Stimulated activated CD4-positive, alpha-beta T cell treated with anti-CD3 and anti-CD28 coated beads, Interleukin-2, amount 100 ng/mL, for 24 hours (primary cell): ENCODE measurements around the gene PTPN1.

Source experiments
- DNase-seq, 2 donors: peaks; one replicate each; pipeline ENCODE4 v3.0.0-alpha.2; 2020

PTPN1 gene

DNA sequence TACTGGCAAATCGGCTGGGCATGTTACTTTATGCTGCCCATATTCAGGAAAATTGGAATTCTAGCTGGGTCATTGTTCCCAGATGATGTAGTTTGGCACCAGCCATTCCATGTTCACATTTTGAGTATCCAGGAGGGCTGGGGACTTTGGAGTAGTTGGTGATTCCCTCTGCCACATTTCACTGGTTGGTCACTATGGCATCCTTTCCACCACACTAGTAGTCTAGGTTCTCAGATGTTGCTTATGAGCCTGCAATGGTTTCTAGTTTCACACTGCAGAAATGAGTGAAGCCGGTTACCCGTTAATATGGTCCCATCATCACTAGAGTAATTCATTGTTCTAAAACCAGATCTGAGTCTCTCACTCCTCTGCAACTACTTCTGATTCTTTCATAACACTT lies 4.6 kb downstream of the PTPN1 start:
- DNase-seq, result no peak

DNA sequence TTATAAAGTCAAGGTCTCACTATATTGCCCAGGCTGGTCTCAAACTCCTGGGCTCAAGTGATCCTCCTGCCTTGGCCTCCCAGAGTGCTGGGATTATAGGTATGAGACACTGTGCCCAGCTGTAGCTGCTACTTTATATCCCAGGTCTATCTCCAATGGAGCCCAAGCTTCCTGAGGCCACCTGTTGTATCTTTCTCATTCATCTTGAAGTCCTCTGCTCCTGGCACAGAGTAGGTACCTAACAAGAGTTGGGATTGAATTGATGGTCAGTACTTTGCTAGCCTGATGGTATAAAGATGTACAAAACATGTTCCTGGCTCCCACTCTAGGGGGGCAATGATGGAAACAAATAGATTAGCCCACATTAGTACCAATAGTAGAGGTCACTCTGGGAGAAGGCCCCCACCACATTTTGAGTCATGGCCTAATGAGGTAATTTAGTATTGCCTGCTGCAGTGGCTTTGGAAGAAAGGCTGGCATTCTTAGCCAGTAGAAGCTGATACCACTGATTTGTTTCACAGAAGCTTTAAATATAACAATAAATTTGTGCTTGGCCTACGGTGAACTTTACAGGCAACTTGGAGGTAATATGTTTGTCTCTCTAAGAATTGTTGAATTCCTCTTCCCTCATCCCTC lies 5.4 kb downstream of the PTPN1 start:
- DNase-seq, result no peak

DNA sequence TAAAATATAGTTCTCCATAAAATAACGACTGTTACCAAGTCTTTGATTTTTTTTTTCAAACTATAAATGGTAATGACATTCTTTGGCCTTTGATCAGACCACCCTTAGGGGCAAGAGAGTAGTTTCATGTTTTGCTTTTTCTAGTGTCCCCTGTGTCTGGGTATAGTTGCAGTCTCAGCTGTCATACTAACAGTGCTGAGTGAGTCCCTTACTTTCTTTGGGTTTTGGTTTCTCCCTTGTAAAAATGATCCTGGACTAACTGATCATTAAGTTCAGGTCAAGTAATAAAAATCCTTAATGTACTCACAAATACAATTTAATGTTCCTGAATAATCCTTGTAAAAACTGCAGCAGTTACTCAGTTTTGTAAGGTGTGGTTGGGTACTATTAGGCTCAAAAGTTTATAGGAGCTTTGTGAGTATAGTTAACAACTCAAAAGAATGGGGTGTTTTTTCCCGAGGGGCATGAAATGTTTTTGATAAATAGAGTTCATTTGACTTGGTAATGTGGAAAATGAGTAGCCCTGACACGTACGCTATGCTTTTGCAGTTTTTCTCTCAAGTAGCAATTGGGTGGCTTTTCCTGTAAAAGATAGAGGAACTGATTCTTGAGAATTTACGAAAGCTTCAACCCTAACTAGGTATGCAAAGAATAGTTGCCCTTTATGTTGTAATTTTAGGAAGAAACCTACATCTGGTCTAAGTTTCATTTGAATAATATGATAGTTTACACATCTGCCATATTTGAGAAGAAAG lies 6.2 kb downstream of the PTPN1 start:
- DNase-seq, result no peak

DNA sequence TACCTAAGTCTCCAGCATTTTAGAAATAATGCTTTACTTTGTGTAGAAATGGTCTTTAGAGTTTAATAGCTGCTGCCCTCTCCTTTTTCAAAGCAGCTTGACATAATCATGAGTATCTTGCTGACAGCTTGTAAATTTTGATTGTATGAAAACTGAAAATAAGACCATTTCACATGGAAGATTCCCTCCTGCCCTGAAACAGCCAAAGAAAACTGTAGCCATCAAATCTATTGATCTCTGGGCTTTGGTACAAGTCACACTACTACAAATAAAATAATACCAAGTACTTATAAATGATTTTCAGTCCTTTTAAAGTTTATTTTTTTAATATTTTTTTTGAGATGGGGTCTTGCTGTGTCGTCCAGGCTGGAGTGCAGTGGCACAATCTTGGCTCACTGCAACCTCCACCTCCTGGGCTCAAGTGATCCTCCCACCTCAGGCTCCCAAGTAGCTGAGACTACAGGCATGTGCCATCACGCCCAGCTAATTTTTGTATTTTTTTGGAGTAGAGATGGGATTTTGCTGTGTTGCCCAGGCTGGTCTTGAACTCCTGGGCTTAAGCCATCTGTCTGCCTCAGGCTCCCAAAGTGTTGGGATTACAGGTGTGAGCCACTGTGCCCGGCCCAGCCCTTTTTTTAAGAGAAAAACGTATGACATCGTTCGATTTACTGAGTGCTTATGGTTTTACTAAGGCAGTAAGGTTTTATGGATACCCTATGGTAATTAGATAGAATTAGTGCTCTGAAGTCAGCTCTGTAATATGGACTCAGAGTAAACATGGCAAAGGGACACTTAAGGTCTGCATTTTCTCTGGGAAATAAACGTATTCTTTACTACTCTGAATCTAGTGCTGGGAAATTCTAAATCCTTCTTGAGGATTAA lies 7.0 kb downstream of the PTPN1 start:
- no peak for DNase-seq

DNA sequence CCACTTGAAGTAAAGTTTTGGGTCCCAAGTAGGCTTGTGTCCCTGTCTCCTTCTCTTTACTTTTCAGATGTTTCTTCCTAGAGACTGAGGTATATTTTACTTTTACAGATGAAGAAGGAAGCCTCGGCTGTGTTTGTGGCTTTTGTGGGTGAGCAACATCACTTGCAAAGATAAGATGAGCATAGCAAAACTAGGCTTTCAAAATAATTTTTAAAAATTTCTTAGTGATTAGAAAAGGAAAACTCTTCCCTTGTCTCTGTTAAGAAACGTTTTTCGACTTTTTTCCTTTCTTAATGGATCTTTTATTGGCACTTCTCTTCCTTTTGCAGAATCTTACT lies 7.6 kb downstream of the PTPN1 start:
- no peak for DNase-seq

DNA sequence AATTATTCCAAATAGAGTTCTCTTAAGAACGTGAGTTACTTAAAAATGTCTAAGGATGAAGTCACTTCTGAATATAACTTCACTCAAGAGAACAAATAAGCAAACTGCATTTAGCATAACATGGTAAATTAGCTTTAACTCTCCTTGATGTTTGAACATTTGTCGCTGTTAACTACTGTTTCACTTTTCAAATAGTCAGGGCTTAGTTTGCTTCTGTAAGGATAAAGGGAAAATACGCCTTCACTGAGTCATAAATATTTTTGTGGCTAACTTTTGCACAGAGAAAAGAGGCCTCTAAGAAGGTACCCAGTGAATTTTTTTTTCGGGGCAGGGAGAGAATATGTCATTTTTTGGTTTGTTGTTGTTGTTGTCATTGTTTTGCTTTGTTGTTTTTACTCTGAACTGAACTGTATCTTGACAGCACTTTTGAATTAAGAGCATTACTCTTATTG lies 8.1 kb downstream of the PTPN1 start:
- DNase-seq, result no peak

DNA sequence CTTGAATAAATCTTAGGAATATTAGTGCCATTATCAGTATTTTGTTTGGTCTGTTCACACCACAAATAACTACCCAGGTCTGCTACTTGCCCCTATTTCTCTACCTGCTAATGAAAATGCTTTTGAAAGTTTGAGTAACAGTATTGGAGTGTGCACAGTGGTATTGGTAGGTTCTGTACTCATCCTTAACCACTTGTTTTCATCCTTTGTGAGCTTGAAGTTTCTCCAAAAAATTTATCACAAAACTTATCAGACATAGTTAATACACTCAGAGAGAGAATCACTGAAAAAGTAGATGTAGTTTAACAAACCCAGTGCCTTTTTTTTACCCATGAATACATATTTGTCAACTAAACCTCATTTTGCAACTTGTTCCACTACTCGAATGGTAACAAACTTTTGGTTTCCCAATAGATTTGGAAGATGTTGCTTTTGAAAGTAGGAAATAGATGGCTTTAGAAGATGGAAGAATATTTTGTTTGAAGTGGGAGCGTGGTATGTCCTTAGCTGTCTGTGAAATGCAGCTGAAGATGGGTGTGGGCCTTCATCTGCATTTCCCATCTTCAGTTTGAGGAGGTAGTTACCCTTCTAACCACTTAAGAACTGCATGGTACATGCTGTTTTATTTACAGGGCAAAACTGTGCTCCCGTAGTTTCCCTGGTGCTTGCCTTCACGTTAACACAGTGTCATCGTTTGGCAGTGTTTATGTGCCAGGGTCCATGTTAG lies 9.0 kb downstream of the PTPN1 start:
- peak in 1 of 2 donors; percentile 40 for DNase-seq

DNA sequence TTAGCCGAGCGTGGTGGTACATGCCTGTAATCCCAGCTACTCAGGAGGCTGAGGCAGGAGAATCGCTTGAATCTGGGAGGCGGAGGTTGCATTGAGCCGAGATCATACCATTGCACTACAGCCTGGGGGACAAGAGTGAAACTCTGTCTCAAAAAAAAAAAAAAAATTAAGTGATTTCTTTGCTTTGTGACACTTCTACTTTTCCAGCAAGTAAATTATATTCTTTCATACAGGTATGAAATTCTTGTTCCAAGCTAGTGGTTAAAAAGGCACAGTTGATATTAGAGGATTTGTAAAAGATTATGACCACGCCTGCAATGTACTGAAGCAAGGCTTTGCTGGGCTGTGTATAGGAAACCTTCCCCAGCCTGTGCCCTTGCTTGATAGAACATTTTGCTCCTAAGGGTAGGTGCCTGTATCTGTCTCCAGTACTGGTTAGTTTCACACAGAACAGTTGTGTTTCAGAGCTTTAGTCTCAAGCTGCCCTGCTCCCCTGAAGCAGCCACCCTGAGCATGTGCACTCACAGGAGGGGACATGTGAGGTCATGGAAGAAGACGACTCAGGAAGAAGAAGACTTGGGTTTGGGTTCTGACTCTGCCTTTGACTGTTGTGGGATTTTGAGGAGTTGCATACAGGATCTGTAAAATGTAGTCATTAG lies 10.2 kb downstream of the PTPN1 start:
- peak; percentile 46 to 47 for DNase-seq

DNA sequence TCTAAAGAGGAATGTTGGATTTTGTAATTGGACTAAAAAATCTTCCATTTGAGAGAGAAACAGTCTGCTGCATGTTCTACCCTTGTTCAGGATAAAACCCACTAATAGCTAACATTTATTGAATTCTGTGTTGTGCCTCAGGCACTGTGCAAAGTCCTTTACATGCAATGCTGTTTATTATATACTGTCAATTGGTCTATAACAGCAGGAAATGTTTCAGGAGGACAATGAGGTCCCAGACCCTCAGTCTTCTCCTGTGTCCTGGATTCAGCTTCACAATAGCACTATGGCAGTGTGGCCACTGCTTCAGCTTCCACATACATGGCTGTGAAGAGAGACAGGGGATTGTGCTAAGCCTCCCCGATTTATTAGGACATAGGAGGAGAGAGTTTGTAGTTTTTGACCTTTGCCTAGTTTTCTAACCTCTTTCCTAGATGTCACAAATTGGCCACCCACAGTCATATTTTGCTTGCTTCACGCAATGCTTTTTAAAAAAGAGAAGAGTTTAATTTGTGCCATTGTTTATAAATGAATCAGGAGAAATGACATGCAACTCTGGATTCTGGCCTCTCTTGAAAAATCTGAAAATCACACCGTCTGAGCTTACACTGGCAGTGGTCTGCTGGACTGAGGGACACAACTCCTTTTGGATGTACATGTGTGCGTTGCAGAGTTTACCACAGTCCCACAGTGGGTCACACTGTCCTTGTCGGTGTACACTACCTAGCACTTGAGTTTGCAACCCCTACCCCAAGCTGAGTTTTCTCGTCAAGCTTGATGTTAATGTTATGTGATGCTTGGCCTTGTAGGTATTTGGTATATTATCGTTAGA lies 11.3 kb downstream of the PTPN1 start:
- no peak for DNase-seq

DNA sequence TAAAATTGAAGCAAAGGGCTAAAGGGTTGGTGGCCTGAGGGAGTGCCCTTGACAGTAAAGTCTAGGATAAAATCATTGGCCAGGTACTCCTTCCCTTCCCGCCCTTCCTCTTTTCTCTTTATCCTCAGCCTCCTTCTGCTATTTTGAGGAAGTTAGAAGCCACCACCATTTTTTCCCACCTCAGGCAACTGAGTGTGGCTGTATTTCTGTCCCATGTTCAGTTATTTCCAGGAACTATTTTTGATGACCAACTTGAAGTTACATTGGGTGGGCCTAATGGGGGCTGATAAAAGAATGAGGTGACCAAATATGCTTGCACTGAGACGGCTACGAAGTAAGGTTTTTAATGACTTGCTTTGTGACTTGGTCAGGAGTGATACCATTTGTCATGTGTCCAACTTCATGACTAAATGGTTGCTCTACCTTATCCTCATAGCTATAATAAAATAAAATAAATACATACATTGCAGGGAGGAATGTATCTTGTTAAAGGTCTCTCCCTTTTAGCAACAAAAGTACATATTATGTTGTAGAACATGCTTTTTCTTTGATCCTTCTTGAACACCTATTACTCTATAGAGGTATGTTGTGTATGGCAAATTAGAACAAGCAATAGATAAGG lies 12.0 kb downstream of the PTPN1 start:
- DNase-seq, result no peak

DNA sequence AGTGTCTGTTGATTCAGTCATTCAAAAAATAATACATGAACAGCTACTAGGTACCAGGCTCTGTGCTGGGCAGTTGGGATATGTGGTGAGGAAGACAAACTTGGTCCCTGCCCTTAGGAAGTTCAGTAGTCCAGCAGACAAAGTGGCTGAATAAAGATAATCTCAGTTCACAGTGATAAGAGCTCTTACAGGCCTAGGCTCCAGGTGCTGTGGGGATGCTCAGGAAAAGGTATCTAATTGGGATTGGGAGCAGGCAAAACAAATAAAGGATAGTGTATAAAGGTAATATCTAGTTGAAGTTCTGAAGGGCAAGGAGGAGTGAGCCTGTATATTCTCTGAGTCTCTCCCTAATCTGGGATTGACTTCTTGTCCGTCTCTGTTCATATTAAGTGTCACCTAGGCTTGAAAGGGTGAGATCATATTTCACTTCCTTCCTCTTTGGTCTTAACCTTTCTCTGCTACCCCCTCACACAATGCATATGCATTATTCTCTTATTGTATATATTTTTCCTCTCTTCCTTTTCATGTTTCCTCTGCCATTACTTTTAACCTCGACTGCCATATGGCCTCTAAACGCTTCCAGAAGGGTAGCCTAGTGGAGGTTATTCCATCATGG lies 13.5 kb downstream of the PTPN1 start:
- DNase-seq, result no peak

DNA sequence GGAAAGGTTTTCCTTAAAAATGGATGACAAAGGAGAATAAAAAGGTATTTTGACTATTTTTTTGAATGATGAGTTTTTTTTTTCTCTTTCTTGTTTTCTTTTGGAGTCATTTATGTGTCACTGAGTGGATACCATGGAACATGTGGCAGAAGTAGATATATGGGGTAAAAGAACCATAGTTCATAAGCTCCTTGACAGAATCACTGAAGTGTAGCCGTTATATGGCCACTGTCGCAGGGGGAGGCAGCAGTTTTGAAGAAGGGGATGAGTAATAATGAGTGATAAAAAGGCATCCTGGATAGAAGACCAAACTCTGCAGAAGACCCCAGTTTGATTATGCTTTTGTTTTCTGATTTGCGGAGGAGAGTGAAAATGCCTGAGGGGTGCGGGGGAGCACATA lies 15.5 kb downstream of the PTPN1 start:
- no peak for DNase-seq

DNA sequence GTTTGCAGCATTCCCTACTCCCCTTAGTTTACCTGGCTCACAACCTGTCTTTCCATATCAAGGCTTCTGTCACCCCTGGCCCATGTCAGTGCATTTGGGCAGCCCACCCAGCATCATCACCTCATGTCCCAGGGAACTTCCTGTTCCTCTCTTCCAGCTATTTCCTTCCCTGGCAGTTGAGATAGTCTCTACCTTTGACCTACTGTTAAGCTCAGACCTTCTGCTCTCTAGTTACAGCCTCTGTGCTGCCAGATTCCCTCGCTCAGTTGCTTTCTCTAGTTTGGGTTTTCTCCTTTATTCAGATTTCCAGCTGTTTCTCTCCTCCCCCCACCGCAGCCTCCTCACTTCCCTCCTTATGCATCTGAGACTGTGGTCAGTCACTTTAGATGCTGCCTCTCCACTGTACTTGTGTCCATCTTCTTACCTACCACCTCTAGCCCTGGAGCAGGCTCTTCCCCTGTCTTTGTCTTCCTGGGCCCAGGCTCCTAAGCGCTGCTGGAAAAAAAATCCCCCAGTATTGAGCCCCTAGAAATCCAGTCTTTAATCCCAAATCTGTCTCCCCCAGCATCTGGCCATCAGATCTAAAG lies 16.3 kb downstream of the PTPN1 start:
- DNase-seq, result no peak

DNA sequence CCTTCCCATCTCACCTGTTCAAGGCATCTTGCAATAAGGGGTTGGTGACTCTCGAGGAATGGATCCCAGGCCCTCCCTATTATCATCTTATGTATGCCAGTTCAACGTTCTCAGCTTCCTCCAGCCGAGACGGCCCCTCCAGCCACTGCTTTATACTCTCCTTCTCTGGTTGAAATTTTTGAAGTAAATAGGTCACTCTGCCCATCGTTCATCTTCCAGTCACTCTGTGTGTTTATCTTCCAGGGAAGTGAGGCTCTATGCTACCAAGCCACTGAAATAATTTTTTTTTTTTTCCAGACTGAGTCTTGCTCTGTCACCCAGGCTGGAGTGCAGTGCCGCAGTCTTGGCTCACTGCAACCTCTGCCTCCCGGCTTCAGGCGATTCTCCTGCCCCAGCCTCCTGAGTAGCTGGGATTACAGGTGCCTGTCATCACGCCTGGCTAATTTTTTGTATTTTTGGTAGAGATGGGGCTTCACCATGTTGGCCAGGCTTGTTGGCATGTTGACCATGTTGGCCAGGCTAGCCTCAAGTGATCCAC lies 17.0 kb downstream of the PTPN1 start:
- DNase-seq, result no peak

DNA sequence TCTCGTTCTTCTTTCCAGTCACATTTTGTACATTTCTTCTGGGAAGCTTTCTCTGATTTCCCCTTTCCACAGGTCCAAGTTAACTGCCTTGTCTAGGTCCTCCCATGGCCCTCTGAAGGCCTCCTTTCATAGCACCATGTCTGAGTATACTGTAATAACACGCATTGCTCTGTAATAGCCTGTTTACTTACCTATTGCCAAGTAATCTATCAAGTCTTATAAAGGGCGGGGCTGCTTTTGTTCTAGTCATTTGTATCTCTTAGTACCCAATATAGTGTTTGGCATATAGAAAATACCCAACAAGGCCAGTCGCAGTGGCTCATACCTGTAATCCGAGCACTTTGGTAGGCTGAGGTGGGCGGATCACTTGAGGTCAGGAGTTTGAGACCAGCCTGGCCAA lies 17.9 kb downstream of the PTPN1 start:
- no peak for DNase-seq

DNA sequence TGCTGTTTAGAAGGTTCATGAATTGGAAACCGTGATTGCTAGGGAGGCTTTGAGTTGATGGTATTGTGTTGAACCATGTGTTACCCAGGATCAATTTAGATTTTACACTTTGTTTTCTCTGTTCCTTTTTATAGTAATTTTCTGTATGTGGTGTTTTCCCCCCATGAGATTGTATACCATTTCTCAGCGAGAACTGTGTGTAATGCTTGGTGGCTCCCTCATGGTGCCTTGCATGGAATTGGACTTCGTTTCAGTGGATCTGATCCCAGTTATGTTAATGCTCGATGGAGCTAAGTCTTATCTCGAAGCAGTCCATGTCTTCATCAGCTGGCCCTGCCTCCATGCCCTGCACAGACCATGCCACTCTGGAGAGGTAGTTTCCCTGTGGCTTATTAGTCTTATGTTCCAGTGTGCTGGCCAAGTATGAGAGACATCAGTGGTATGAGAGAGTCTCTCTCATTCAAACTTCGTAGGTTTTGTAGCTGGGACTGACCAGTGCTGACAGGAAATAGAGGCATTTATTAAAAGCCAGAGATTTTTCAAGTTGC lies 18.7 kb downstream of the PTPN1 start:
- DNase-seq, result no peak

DNA sequence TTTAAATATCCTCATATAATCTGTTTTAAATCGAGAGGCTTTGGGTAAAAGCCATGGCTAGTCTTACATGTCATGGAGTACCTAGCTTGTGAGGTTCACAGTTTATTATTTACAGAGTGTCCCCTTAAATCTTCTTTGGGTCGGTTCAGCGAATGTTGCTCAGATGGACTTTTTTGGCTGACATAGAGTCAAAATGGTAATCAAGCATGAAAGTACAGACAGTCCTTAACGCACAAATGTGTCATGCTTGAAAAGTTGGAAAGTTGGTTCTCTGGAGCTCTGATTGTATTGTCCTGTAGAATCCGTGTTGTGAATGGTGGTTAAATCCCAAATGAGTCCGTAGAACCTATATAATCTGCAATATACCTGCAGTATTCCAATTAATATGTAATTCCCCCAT lies 22.0 kb downstream of the PTPN1 start:
- no peak for DNase-seq

DNA sequence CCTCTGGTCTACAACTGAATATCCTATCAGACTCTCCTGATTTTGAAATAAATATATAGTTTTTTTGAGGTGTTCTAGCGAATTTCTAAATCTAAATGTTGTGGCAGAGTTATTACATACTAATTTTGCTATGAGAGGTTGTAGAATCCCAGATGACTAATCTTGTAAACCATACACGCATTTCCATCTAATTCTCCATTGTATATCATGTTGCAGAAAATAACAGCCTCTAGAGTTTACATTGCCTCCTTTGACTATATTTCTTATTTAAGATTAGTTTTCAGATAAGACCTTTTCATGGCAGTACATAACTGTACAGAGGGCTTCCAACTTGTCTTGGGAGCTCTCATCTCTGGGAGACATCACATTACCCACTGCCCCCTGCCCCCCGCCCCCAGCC lies 22.9 kb downstream of the PTPN1 start:
- no peak for DNase-seq

DNA sequence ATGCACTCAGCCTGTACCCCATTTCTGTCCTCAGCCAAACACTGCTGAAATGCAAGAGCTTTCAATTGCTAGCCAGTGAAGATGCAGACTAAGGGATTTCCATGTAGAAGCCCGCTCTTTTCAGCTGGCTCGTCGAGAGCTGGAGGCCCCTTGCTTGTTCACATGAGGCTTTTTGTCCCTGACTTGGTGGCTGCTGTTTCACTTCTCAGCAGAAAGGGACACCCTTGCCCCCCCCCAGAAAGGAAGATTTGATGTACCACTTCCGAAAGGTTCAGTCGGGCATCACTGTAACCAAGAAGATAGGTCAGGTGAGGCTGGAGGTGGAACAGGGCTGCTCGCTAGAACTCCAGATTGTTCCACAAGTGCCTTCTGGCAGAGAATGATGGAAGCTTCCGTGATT lies 23.3 kb downstream of the PTPN1 start:
- DNase-seq, result no peak

DNA sequence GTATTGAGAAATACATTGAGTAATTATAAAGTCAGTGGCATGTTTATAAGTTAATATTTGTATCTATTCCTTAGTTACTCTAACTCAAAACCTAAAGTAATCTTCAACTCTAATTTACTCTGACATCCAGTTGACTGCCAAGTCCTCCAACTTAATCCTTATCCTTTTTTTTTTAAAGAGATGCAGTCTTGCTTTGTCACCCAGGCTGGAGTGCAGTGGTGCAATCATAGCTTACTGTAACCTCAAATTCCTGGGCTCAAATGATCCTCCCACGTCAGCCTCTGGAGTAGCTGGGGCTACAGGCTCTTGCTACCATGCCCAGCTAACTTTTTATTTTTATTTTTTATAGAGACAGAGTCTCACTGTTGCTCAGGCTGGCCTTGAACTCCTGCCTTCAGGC lies 24.4 kb downstream of the PTPN1 start:
- DNase-seq, result no peak
